HL-60/S4 treated with phorbol 12-myristate 13-acetate at 8.2 ng/mL for 4 days and 3 days (cell line): ENCODE results near the gene AAK1.
"Not testable (repeated sequence)": the region's sequence is repeated elsewhere in the genome, so short reads cannot be mapped to it uniquely, and the experiment has no call there.

Source experiments
- in situ Hi-C: fragments of 300-500 bp; cut with MboI; formaldehyde crosslinking; loops from 2 replicates; pipeline ENCODE4 v1.15.0; 2022; ENCODE audit warnings: low sequenced_read_pairs

Gene AAK1

DNA sequence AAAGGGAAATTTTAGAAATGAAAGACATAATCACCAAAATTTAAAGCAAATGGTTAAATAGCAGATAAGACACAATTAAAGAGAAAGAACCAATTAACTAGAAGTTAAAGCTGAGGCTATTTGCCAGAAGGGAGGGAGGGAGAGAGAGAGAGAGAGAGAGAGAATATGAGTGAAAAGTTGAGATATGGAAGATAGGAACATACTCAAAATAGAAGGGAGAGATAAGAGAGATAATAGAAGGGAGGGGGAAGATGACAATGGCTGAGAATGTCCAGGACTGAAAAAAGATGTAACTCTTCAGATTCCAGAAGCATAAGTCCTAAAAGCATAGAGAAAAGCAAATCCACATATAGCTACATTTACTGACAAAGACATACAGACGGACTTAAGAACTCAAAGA lies 17.1 kb upstream of the AAK1 start:
- in situ Hi-C loops, result no loop called here

DNA sequence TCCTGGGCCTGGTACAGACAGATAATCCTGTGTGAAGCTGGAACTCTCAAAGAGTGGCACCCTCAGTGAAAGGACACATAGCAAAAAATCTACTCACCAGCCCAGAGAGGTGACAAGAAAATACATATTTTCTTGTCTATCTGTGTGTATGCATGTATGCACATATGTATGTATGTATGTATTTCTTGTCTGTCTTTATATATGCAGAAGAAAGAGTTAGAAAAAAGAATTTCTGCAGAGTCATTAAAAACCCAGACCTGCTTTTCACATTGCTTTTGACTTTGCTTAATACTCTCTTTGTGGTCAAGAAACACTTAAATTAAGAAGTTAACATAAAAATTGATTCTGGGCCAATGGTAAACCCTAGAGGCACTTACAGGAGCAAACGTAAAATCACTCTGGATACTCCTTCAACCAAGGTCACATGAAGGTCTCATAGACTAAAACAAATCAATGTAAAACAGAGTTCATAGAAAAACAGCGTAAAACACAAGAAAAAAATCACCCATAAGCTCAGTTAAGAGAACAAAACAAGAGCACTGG lies 16.5 kb upstream of the AAK1 start:
- in situ Hi-C loops, result no loop called here

GRCh38 chr2:69659349-69659748 lies 15.8 kb upstream of the AAK1 start:
- in situ Hi-C loops, result no loop called here

DNA sequence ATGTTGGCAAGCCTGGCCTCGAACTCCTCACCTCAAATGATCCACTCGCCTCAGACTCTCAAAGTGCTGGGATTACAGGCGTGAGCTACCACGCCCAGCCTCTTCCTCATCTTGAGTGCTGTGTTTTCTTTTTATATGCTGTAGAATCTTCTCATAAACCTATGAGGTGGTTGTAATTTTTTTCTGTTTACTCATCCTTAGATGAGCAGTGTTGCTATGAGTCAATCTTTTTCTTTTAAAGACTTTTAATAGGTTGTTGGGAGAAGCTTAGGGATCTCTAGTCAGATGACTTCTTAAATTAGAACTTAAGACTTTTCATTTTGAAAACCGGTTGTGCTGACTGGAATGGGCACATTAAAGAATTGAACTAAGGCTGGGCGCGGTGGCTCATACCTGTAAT lies 8.7 kb upstream of the AAK1 start:
- in situ Hi-C loops, result no loop called here

DNA sequence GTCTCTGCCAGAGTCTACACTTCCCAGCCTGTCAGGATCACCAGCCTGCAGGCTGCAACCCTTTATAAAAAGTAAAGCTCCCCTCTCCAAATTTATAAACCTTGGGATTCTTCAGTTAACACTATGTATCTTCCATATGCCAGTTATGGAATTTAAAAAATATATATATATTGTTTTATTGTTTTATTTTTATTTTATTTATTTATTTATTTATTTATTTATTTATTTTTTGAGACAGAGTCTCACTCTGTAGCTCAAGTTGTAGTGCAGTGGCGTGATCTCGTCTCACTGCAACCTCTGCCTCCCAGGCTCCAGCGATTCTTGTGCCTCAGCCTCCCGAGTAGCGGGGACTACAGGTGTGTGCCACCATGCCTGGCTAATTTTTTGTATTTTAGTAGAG lies 3.7 kb upstream of the AAK1 start:
- in situ Hi-C loops, result not testable (repeated sequence)

- in situ Hi-C loops, result no loop called here
These were observed 3.2 kb upstream of the AAK1 start for GRCh38 chr2:69646714-69647113.

DNA sequence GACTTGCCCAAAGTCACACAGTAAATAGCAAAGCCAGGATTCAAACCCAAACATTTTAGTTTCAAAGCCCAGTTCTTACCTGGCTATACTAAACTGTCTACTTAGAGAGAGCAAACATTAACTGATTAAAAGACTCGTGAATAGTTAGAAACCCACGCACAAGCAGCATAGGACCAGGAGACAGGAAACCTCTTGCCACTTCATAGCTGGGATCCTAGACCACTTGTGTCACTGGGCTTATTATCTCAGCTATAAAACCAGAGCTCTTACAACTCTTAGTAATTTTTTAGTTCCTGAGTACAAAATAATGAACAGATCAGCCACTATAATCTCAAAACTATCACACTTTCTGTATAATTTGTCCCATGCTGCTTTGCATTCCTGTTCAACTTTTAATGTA lies 2.4 kb upstream of the AAK1 start:
- in situ Hi-C loops, result no loop called here

DNA sequence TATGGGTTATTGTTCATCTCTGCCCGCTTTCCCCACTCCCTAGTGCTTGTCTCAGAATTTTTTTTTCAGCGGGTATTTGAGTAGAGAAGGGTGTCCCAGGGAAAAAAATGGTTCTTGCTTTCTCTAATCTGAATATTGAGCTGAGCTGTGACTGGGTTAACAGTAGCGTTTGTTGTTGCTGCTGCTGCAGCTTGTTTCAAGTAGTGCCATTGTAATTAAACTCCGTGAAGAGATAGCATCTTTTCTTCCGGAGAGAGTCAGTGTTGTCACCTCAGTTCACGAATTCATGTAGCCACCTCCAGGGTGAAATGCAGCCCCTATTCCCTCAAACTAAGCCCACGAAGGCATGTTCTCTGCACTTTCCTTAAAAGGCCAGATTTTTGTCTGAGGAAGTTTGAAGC lies 1.5 kb upstream of the AAK1 start:
- in situ Hi-C loops, result no loop called here

- in situ Hi-C loops, result no loop called here
These were observed 1.0 kb upstream of the AAK1 start for GRCh38 chr2:69644506-69644979.

- in situ Hi-C loops, result no loop called here
These were observed 584 bp downstream of the AAK1 start for GRCh38 chr2:69642709-69643601.

- in situ Hi-C loops, result no loop called here
These were observed 1.4 kb downstream of the AAK1 start for GRCh38 chr2:69641887-69642708.

GRCh38 chr2:69641471-69641870 lies 2.1 kb downstream of the AAK1 start:
- in situ Hi-C loops, result no loop called here

DNA sequence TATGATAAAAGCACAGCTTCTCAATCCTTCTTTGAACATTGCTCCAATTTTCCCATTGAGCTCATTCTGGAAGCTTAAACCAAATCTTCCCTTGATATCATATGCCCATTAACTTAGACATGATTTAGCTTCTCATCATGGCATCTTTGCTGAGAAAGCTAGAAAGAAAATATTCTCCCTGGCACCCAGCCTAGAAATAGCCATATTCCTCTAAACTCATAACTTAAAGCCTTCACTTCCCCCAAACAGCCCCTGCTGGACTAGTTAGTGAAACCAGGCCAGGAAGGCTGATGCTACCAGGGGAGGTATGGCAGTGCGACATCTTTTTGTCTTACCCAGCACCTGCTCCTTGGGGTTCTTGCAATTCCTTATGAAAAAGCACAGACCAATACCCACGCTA lies 4.3 kb downstream of the AAK1 start:
- in situ Hi-C loops, result no loop called here

DNA sequence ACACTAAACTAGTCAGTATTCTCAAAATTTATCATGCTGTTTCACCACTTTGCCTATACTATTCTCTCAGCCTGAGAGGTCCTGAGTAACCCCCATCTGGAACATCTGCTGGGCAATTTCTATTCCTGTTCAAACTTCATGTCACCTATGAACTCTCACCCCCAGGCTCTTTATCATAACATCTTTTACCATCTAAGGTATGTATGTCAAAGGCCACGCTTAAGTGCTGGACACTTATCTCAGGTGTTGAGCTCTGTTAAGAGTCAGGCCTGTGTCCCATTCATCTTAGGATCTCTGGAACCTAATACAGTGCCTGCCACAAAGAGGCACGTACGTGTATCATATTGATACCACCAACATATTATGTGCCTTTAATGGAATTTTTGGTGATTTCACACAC lies 4.9 kb downstream of the AAK1 start:
- in situ Hi-C loops, result no loop called here

DNA sequence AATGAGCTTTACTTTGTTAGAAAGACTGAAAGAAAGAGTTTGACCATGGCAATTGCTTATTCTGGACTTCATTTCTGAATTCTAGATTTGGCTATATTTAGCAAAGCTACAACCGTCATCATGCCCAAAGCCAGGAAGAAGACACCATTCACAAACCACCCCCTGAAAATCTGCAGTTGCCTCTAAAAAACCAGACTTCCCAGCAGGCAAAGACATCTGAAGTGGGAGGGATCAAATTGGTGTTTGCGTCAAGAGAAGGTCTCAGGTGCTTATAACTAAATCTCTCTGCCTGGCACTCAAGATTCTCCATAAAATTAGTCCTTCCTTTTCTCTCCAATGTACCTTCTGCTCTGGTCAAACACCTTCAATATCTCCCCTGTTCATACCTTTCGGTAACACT lies 5.6 kb downstream of the AAK1 start:
- in situ Hi-C loops, result no loop called here

- in situ Hi-C loops, result no loop called here
These were observed 7.1 kb downstream of the AAK1 start for GRCh38 chr2:69636395-69636794.

- in situ Hi-C loops, result no loop called here
These were observed 8.1 kb downstream of the AAK1 start for GRCh38 chr2:69635432-69635831.

DNA sequence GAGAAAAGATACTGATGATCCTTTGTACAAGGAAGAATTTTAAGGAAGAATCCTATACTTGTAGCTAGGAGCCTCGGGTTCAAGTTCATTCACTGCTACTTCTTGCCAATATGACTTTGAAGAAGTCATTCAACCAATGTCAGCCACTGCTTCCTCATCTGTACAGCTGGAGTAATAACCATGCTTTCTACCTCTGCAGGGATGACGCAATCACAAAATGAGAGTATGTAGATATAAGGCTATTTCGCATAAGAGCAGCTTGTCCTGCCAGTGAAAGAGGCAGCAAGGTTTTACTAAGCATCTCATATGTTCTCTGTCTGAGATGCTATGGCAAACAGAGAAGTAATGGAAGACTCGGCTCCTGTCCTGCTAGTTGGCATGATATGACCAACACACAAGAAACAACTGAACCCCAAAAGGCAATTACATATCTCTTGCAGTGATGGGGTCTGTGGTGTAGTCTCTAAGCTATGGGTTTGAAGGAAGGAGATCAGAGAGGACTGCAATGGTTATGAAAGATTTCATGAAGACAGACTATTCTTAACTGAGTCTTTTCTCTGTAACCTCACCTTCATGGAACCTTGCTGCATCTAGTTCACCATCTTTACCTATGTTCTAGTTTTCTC lies 9.2 kb downstream of the AAK1 start:
- in situ Hi-C loops, result no loop called here

DNA sequence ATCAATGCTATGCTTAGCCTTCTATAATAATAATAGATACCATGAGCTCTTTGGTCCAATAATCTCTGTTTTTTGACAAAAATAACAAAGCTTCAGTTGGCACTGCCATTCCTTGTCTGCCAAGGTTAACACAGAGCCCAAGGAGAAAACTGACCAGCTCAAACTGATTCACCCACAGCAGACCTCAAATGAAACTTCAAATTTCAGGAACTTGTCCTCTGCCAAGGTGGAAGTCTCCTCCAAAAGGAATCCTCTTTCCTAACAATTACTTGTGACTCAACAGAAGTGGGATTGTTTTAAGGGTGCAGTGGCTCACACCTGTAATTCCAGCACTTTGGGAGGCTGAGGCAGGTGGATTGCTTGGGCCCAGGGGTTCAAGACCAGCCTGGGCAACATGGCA lies 12.1 kb downstream of the AAK1 start:
- in situ Hi-C loops, result no loop called here

DNA sequence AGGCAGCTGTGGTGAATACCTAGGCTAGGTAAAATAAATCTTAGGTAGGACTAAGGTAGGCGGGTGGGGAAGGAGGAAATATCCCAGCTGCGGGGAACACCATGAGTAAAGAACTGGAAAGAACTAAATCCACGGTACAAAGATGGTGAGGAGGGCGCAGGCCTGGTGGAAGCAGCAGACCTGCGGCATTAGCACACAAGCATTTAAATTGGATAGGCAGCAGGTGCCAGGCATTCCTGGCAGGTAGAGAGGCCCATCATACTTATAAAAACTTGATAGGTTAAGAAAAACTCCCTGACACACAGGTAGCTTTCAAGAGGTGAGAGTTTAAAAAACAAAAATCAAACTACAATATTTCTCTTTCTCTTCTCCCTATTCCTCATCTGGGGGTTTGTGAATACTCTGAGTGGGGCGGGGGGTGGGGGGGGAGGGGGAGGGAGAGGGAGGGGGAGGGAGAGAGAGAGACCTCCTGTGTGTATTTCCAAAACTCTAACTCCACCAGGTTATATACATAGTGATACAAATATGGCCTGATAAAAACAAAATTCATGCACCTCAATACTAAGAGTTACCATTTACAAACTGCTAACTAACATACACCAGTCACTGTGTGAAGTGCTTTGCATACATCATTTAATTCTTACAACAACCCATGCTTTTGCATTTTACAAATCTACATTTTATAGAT lies 13.5 kb downstream of the AAK1 start:
- in situ Hi-C loops, result no loop called here
